Measurements from ENCODE around the gene PLIN4.

Gene PLIN4

DNA sequence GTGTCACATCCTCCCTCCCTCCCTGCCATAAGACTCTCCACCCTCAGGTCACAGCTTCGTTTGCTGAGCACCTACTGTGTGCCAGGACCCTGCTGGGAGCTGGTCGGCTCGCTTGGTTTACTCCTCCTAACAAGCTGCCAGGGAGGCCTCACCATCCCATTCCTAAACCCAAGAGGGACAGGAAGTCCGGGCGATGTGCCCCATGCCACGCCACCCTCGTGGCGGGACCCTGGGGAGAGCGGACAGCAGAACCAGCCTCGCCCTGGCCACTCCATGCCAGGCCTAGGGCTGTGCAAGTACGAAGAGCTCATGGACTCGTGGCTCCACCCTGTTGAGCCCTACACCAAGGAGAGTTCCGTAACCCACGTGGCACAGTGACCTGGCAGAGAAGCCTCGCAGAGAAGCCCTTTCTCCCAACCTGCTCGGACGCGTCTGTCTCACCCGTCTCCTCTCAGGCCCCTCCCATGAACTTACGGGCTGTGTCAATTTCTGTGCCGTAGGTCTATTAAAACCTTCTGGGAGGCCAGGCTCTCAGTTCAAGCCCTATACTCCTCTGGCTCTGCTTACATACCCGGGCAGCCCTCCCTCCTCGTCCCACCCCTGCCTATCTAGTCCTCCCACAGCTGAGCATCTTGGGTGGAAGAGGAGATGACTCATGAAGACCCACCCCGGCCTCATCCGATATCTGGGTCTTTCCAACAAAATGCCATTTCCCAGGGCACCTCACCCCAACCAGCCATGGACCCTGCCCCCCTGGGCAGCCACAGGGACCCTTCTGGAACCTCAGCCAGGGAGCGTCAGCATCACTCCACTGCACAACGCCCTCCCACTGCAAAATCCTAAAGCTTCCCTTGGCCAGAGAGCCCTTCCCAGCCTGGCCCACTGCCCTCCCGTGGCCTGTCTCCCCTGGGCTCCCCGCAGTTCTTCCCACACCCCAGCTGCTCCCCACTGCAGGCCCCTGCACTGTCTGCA, 63.3 kb downstream of the PLIN4 start:
- no peak for DNase-seq

DNA sequence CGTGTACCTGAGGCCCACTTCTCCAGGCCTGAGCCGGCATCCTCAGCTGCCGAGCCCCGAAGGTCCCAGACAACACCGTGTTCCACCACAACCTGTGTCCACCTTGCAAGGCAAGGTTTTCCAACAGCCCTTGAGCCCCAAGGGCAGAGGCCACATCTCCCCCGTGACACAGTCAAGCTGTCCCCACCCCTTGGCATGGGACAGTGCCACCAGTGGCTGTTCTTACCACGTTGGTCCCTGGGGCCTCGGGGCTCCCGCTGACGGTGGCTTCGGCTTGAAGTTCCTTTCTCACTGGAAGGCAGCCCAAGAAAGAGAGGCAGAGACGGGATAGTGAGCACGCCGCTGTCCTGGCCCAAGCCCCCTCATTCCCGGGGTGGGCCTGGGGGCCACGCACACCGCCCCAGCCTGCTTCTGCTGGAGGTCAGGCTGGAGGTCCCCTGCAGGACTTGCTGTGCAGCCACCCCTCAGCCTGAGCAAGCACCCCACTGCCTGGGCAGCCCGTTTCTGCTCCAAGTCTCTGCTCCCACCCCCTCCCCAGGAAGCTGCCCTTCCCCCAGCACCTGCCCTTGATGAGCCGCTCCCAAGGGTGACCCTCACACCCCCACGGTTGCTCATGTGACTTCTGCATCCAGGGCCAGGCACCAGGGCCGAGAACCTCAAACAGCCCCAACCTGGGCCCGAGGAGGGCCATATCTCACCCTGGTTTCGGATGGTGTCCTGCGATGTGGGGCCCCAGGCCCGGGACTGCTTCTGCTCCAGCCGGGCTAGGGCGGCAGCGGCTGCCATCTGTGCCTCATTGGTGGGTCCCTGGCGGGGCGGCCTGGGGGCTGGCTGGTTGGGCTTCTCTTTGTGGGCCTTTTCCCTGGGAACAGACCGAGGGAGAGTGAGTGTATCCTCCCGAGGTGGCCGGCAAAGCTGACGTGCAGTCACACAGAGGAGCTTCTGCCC, 64.8 kb downstream of the PLIN4 start:
- no peak for DNase-seq

DNA sequence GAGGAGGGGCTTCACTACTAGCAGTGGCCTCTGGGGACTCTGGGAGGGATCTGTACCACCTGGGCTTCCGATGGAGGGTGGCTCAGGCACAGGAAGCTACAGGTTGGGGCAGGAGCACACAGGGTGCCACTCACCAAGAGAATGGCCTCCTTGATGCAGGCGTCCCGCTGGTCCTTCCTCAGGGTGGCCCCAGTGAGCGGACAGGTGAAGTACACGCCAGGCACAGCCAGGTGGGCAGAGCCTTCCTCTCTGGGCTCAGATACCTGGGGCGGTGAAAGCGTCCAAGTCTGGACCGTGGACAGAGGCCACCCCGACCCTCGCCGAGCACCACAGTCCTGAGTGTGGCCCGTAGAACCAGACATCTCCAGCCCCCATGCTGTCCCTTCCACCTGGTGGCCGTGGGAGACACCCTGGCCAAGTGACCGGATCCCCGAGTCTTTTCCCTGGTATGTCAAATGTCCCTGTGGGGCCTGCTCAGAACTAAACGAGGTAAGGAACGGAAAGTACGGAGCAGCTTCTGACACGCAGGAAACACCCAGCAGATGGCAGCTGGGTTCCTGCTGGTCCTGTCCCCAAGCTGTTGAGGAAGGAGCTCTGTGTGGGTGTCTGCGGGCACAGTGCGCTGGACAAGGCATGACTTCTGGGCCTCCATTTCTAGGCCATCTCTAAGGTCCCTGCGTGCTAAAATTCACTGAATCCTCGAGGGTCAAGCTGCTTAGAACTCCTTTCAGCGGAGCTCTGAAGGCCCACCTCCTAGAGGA, 65.9 kb downstream of the PLIN4 start:
- no peak for DNase-seq

Measured in NCI-H524 (cell line).